ENCODE results near the gene LGMN. TPM values are rescaled to one million over a fixed set of nuclear protein-coding genes. Genes with fewer than 3 reads are reported as not detected.

Gene LGMN
- total RNA-seq, 2 experiments from 2014 or later: 3.2 to 5.6 TPM

DNA sequence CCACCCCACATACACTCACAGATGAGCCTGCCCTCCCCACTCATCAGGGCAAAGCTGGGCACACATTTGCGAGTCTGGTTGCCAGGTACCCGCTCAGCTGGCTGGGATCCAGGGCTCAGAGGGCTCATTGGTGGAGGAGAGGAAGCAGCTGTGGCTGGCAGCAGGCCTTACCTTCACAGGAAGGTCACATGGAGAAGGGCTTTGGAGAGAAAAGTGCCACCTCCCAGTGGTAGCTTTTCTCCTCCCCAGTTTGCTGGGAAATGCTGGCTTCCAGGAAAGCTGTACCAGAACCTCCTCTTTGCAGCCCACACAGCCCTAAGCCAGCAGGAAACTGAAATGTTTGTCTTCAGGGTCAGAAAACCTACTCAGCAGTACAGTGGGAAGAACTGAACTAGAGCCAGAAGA lies 55.6 kb downstream of the LGMN start:
- H3K4me3 Mint-ChIP-seq: no peak overlapping the region
- no peaks in the 10 kb centered on the region for H3K27me3 Mint-ChIP-seq
- intact Hi-C loops (cut with DNase I, micrococcal nuclease): no loop called here
- ChIA-PET POLR2A (no interaction called here), CTCF (interaction anchor here (0.7 to 1.2 kb wide), 4 partner anchors 9 to 52 kb away, joined by 3 to 7 read pairs (median 4); no protein-coding TSS in a partner anchor)
- H3K36me3 Mint-ChIP-seq (ENCODE audit: low read depth): peaks cover 1% of the 10 kb centered on the region
- peak; percentile 37 for ATAC-seq
- H3K4me1 Mint-ChIP-seq: peaks cover 25% of the 10 kb centered on the region
- no peak overlapping the region for H3K27ac Mint-ChIP-seq
- DNase-seq: peak; percentile 62
- no peaks in the 10 kb centered on the region for H3K9me3 Mint-ChIP-seq (ENCODE audit: low read depth)

DNA sequence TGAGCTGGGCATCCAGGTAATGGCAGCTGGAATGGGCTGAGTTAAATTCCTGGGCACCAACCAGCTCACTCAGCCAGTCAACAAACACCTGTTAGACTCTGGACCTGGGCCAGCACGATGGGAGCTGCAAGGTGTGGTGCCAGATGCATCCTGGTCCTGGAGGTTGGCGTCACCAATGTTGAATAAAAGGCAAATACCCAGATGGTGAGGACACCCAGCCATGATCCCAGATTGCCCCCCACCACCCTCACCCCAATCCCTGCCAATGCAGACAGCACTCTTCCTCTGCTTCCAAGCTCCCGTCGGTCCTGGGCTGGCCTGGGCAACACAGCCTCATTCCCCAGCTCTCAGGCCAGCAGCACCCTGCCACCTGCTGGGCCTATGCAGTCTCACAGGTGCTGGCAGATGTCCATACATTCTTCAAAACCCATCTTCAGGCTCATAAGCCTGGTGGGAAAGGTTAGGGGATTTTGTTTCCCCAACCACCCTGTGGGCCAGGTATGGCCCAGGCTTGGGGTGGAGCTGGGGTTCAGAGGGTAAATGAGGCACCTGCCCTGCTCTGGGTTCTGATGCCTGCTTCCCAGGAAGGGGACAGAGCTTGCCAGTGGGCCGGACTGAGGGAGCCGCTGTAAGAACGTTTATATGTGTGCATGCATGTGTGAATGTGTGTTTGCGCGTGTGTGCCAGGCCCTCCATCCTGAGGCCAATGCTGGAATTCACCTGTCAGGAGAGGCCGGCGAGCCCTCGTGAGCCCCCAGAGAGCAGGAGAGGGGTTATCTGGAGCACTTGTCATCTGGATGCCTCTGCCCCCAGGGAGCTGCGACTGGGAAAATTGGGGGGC lies 58.0 kb downstream of the LGMN start:
- H3K36me3 Mint-ChIP-seq (ENCODE audit: low read depth): peaks cover 10% of the 10 kb centered on the region
- peaks cover 25% of the 10 kb centered on the region for H3K4me1 Mint-ChIP-seq
- H3K9me3 Mint-ChIP-seq (ENCODE audit: low read depth): no peaks in the 10 kb centered on the region
- peak; percentile 39 for DNase-seq
- H3K27ac Mint-ChIP-seq: no peak overlapping the region
- POLR2A ChIA-PET: no interaction called here
- intact Hi-C loops (cut with DNase I, micrococcal nuclease): no loop called here
- CTCF ChIA-PET: interaction anchor here (0.6 to 1.8 kb wide), 8 partner anchors 9 to 166 kb away, joined by 3 to 8 read pairs (median 4); no protein-coding TSS in a partner anchor
- H3K27me3 Mint-ChIP-seq: no peaks in the 10 kb centered on the region
- ATAC-seq: peak; percentile 25
- no peak overlapping the region for H3K4me3 Mint-ChIP-seq

DNA sequence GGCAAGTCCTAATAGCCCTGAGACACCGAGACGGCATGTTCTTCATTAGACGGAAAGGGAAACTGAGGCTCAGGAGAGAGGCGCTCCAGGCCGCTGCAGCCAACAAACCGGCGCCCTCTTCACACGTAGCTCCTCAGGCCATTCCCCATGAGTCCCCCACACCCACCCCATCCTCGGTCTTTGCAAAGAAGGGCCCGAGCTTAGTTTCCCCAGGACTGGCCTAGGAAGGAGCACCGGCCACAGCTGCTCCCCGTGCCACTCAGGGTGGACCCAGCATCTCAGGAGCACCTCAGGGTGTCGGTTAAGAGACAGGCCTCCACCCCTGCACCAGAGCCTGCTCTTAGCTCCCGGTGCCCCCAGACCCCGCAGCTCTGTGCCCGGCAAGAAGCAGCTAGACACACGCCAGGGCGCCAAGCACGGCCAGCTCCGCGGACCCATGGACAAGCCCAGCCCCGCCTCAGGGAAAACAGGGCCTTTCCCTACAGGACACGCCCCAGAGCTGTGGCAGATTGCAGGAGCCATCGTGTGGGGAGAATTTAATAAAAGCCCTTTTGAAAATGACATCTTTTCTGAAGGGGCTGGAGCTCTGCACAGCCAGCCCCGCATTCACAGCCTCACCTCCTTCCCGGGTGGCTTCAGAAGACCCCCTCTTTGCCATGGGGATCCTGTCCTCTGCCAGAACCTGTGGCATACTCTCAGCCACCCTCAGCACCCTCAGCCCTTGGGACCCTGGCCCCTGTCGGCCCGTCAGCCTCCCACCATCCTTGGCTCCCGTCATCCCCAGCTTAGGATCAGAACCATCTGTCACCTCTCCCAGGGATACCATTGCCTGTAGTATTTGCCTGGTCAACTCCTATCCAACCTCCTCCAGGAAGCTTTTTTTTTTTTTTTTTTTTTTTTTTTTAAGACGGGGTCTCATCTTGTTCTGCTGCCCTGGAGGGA lies 59.7 kb downstream of the LGMN start:
- ATAC-seq (no peak), DNase-seq (no peak)
- intact Hi-C loops (cut with DNase I, micrococcal nuclease): no loop called here
- ChIA-PET POLR2A (interaction anchor here (0.6 kb wide), 1 partner anchor 14 kb away, joined by 3 read pairs; no protein-coding TSS in a partner anchor), CTCF (interaction anchor here (0.5 to 0.6 kb wide), 3 partner anchors 60 to 338 kb away, joined by 3 to 4 read pairs (median 3); partner anchors contain the start of gene LGMN)
- Mint-ChIP-seq H3K27me3 (no peaks in the 10 kb centered on the region), H3K4me1 (peaks cover 15% of the 10 kb centered on the region), H3K36me3 (ENCODE audit: low read depth) (peaks cover 10% of the 10 kb centered on the region), H3K4me3 (no peak overlapping the region), H3K27ac (no peak overlapping the region), H3K9me3 (ENCODE audit: low read depth) (no peaks in the 10 kb centered on the region)

DNA sequence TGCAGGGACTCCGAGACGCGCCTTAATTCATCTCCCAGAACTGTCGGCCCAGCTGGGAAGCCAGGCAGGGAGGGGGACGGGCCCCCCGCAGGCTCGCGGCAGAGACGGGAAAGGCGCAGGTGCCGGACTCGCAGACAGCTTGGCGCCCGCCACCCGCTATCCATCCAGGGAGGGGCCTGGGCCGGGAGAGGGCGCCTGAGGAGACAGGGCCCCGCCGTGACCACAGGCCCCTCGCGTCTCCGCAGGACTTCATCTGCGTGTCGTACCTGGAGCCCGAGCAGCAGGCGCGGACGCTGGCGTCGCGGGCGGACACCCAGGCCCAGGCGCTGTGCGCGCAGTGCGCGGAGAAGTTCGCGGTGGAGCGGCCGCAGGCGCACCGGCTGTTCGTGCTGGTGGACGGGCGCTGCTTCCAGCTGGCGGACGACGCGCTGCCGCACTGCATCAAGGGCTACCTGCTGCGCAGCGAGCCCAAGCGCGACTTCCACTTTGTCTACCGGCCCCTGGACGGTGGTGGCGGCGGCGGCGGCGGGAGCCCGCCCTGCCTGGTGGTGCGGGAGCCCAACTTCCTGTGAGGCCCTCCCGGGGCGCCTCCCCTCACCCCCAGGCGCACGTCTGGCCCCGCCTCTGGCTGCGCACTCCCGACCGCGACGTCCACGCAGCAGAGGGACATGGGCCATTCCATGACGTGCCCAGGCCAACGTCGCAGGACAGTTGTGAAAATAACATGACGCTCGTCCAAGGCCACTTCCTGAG lies 60.6 kb downstream of the LGMN start:
- ChIA-PET POLR2A (no interaction called here), CTCF (interaction anchor here (0.5 to 2.0 kb wide), 4 partner anchors 61 to 138 kb away, joined by 4 to 7 read pairs (median 4); partner anchors contain the start of gene LGMN)
- intact Hi-C loops (cut with DNase I, micrococcal nuclease): loop anchor here in 1 of 2 experiments (1.0 kb wide), 1 partner anchor 96 kb away; no protein-coding TSS in a partner anchor
- Mint-ChIP-seq H3K4me3 (no peak overlapping the region), H3K27ac (no peak overlapping the region), H3K36me3 (ENCODE audit: low read depth) (peaks cover 10% of the 10 kb centered on the region), H3K4me1 (peaks cover 6% of the 10 kb centered on the region), H3K9me3 (ENCODE audit: low read depth) (no peaks in the 10 kb centered on the region), H3K27me3 (no peaks in the 10 kb centered on the region)
- ATAC-seq (no peak), DNase-seq (no peak)

DNA sequence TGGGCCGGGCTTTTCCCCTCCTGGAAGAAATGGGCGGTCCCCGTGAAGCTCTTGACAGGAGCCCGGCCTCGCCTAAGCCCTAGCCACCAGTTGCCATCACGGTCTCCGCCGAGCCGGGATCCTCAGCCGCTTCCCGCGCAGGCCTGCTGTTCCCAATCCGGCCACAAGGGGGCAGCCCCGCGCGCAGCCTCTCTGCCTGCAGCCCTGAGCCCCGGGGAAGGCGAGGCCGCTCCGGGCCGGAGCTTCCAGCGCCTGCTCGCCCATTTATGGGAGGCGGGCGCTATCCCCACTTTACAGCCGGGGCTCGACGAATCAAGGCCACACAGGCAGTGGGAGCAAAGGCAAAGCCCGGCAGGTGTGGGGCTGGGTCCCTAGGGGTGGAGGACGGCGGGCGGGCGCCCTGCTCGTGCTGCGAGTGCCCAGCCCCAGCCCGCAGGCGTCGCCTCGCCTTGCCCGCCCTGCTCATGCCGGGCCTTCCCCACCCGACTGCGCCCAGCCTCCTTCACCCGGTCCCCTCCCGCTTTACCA lies 61.5 kb downstream of the LGMN start:
- Mint-ChIP-seq H3K36me3 (ENCODE audit: low read depth) (peaks cover 16% of the 10 kb centered on the region), H3K4me1 (no peaks in the 10 kb centered on the region), H3K9me3 (ENCODE audit: low read depth) (no peaks in the 10 kb centered on the region), H3K27ac (no peak overlapping the region), H3K4me3 (no peak overlapping the region), H3K27me3 (no peaks in the 10 kb centered on the region)
- ChIA-PET POLR2A (no interaction called here), CTCF (interaction anchor here (0.6 to 2.0 kb wide), 20 partner anchors 8 to 405 kb away, joined by 3 to 8 read pairs (median 4); no protein-coding TSS in a partner anchor)
- intact Hi-C loops (cut with DNase I, micrococcal nuclease): loop anchor here in 1 of 2 experiments (1.0 kb wide), 1 partner anchor 97 kb away; no protein-coding TSS in a partner anchor
- ATAC-seq (peak; percentile 85), DNase-seq (peak; percentile 84)

DNA sequence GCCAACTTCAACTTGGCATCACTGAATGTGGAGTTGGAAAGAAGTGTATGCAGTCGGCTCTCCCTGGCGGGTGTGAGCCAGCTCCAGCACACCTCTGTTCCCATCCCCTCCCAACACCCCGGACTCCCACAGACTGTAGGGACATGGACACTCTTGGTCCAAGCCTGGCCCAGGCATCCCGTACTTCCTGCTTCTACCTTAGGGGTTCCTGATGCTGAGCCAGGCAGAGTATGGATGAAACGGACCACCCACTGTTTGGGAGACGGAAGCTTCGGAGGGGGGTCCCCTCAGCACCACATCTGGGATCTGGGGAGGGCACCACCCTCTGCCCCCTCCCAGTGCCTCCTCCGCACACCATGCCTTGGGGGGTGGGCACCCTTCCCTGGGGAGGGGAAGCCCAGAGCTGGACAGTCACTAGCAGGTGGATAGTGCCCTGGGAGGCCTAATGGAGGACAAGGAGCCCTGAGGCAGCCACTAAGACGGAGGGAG lies 62.0 kb downstream of the LGMN start:
- POLR2A ChIA-PET: no interaction called here
- DNase-seq (no peak), ATAC-seq (no peak)
- no peak overlapping the region for H3K27ac Mint-ChIP-seq
- H3K4me3 Mint-ChIP-seq: no peak overlapping the region
- CTCF ChIA-PET: interaction anchor here (0.5 to 2.0 kb wide), 21 partner anchors 9 to 404 kb away, joined by 3 to 8 read pairs (median 4); no protein-coding TSS in a partner anchor
- peaks cover under 1% of the 10 kb centered on the region for H3K4me1 Mint-ChIP-seq
- intact Hi-C loops (cut with DNase I, micrococcal nuclease): no loop called here
- H3K9me3 Mint-ChIP-seq (ENCODE audit: low read depth): no peaks in the 10 kb centered on the region
- H3K27me3 Mint-ChIP-seq: no peaks in the 10 kb centered on the region
- H3K36me3 Mint-ChIP-seq (ENCODE audit: low read depth): peaks cover 17% of the 10 kb centered on the region

DNA sequence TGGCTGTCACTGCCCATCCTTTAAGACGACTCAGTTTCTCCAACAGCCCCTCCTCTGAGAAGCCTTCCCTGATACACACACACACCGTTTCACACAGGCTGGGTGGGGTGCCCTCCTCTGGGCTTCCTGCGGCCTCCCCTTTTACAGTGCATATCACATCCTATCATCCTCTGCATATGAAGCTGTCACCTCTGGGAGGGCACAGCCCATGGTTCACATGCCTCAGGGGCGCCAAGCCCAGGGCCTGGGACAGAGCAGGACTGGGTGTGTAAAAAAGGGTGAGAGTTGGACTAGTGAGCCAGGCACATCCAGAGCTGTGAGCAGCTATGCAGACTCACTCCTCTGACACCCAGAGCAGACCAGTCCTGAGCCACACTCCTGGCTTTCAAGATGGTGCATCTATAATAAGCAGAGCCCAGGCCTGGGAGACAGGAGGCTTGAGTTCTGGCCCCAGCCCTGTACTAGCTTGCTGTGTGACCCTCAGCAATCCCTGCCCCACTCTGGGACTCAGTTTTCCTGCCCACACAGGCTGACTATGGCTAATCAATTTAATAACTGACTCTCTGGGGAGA lies 62.6 kb downstream of the LGMN start:
- DNase-seq (no peak), ATAC-seq (no peak)
- no peak overlapping the region for H3K4me3 Mint-ChIP-seq
- peaks cover 22% of the 10 kb centered on the region for H3K36me3 Mint-ChIP-seq (ENCODE audit: low read depth)
- CTCF ChIA-PET: interaction anchor here (0.5 to 2.0 kb wide), 15 partner anchors 9 to 244 kb away, joined by 3 to 8 read pairs (median 5); no protein-coding TSS in a partner anchor
- peaks cover 6% of the 10 kb centered on the region for H3K4me1 Mint-ChIP-seq
- H3K9me3 Mint-ChIP-seq (ENCODE audit: low read depth): no peaks in the 10 kb centered on the region
- no peak overlapping the region for H3K27ac Mint-ChIP-seq
- intact Hi-C loops (cut with DNase I, micrococcal nuclease): no loop called here
- POLR2A ChIA-PET: no interaction called here
- H3K27me3 Mint-ChIP-seq: no peaks in the 10 kb centered on the region

DNA sequence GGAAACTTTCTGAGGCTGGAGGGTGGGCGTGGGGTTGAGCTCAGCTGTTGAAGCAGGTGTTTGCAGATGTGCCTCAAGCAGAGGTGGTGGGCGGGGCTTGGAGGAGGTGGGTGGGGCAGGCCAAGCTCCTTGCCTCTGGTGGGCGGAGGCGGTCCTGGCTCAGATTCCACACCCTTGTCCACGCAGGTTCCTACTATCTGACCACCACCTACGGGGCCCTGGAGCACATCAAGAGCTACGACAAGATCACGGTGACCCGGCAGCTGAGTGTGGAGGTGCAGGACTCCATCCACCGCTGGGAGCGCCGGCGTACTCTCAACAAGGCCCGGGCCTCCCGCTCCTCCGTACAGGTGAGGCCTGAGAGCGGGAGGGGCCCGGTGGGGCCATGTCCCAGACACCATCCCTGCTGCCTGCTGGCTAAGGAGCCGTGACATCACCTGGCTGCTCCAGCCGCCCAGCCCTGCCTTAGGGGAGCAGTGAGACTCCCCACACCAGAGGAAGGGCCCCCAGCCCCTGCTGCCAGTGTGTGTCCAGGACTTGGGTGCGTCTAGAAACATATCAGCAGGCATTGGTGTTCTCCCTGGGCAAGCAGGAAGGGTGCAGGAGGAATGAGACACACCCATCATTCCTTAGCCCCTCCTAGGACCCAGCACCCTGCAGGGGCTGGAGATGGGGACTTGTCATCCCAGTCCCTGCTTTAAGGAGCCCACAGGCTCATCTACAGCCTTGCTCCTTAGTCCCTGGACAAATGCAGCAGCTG lies 63.4 kb downstream of the LGMN start:
- H3K4me1 Mint-ChIP-seq: peaks cover 6% of the 10 kb centered on the region
- H3K4me3 Mint-ChIP-seq: no peak overlapping the region
- no peak overlapping the region for H3K27ac Mint-ChIP-seq
- no peaks in the 10 kb centered on the region for H3K9me3 Mint-ChIP-seq (ENCODE audit: low read depth)
- intact Hi-C loops (cut with DNase I, micrococcal nuclease): no loop called here
- no peak for DNase-seq
- no peaks in the 10 kb centered on the region for H3K27me3 Mint-ChIP-seq
- H3K36me3 Mint-ChIP-seq (ENCODE audit: low read depth): peaks cover 27% of the 10 kb centered on the region
- ATAC-seq: no peak
- ChIA-PET CTCF (interaction anchor here (0.7 to 1.0 kb wide), 2 partner anchors 30 to 116 kb away, joined by 3 to 4 read pairs; no protein-coding TSS in a partner anchor), POLR2A (no interaction called here)

DNA sequence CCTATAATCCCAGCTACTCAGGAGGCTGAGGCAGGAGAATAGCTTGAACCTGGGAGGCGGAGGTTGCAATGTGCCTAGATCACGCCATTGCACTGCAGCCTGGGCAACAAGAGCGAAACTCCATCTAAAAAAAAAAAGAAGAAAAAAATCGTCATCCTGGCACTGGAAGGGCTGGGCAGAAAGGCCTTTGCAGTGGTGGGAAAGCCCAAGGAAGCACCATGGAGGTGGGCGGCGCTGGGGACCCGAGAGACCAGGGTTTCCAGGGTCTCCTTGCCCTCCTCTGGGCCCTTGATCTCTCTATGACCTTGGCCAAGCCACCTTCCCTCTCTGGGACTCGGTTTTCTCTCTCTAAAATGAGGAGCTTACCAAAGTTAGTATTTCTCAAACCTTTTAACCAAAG lies 65.4 kb downstream of the LGMN start:
- POLR2A ChIA-PET: no interaction called here
- no peak for DNase-seq
- CTCF ChIA-PET: interaction anchor here (0.7 to 1.8 kb wide), 13 partner anchors 8 to 430 kb away, joined by 3 to 5 read pairs (median 4); no protein-coding TSS in a partner anchor
- no peaks in the 10 kb centered on the region for H3K27me3 Mint-ChIP-seq
- peaks cover 41% of the 10 kb centered on the region for H3K36me3 Mint-ChIP-seq (ENCODE audit: low read depth)
- ATAC-seq: no peak
- no peak overlapping the region for H3K4me3 Mint-ChIP-seq
- peaks cover 7% of the 10 kb centered on the region for H3K4me1 Mint-ChIP-seq
- no peaks in the 10 kb centered on the region for H3K9me3 Mint-ChIP-seq (ENCODE audit: low read depth)
- H3K27ac Mint-ChIP-seq: no peak overlapping the region
- intact Hi-C loops (cut with DNase I, micrococcal nuclease): no loop called here

Data from activated CD4-positive, alpha-beta T cell treated with anti-CD3 and anti-CD28 coated beads for 36 hours (primary cell).